ENCODE results near the gene GID4.

Gene GID4

GRCh38 chr17:18017958-18018357, 21.2 kb upstream of the GID4 start:
- no peak for ATAC-seq

DNA sequence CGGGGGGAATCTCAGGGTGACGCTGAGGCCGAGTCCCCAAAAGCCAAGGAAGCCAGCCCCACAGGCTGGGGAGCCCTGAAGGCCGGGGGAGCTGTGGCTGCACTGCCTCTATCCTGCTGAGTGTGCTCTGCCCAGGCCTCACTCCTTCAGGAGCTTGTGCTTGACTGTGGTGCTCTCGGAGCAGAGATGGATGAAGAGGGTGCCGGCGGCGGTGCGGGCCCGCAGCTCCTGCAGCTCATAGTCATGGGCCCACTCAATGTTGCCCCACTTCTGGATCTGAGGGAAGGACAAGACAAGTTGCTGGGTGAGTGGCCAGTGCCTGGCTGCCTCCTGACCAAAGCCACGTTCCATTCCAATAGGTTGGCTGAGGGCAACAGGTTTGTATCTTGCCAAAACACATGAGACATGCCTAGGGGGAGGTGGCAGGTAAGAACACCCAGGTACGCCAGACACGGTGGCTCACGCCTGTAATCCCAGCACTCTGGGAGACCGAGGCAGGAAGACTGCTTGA, 20.7 kb upstream of the GID4 start:
- ATAC-seq: no peak

DNA sequence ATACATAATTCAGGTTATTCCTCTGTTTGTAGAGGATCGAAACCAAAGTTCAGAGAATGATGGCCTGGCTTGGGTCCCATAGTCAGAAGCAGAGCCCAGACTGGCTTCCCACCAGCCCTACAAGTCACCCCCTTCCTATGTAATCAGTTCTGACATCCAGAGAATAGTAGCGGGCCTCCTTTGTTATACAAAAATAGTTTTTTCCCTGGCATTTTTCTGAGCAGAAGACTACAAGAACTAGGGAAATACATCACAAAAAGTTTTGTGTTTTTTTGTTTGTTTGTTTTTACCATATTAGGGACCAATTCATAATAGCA, 19.4 kb upstream of the GID4 start:
- ATAC-seq: no peak

- no peak for ATAC-seq
Observed at GRCh38 chr17:18020971-18021370, 18.2 kb upstream of the GID4 start.

DNA sequence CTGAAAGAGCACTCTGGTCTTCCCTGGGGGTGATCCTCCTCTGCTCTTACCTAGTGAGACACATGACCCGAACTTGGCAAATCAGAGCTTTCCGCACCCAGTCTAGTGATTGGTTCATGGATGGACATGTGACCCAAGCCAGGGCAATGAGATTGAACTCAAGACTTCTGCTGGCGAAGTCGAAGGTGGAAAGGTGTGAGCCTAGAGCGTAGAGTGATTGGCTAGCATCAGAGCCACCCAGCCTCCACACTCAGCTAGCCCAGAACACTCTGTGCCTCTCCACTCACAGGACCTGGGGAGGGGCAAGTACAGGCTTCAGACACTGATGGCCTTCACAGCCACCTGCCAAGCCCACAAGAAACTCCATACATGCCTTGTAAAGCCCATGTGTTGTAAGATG, 17.8 kb upstream of the GID4 start:
- ATAC-seq: no peak

DNA sequence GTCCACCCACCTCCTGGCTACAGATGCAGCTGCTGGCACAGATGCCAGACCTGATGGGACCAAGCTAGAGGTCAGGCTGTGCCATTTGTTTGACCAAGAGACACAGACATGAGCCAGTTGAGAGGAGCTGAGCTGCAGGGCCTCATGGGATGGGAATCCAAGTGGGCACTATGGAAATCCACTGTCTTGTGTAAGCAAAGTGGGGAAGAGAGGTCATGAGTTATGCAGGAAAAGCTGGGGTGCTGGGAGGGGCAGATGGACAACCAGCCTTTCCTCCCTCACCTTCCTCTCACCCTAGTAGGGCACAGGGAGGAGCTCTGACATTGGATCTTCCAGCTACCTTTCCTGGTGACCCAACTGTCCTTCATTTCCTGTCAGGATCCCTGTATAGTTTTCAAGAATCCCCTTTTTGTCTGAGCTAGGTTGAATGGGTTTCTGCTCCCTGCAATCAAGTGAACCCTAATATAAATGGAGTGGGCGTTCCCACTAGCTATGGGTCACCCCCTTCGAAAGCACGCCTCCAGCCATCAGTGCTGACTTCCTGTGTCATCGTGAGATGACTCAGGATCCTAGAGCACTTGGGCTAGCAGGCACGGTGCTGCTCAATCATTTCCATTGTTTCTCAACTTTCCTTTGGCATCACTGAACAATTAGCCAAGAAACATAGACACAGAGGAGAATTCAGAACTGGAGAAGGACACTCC, 13.8 kb upstream of the GID4 start:
- peak; percentile 95 to 99 for ATAC-seq

GRCh38 chr17:18025945-18026776, 13.0 kb upstream of the GID4 start:
- ATAC-seq: no peak

GRCh38 chr17:18027280-18027679, 11.9 kb upstream of the GID4 start:
- no peak for ATAC-seq

- ATAC-seq: no peak
Observed at GRCh38 chr17:18028114-18028951, 10.9 kb upstream of the GID4 start.

GRCh38 chr17:18028952-18029540, 10.2 kb upstream of the GID4 start:
- no peak for ATAC-seq

GRCh38 chr17:18031955-18032354, 7.3 kb upstream of the GID4 start:
- no peak for ATAC-seq

DNA sequence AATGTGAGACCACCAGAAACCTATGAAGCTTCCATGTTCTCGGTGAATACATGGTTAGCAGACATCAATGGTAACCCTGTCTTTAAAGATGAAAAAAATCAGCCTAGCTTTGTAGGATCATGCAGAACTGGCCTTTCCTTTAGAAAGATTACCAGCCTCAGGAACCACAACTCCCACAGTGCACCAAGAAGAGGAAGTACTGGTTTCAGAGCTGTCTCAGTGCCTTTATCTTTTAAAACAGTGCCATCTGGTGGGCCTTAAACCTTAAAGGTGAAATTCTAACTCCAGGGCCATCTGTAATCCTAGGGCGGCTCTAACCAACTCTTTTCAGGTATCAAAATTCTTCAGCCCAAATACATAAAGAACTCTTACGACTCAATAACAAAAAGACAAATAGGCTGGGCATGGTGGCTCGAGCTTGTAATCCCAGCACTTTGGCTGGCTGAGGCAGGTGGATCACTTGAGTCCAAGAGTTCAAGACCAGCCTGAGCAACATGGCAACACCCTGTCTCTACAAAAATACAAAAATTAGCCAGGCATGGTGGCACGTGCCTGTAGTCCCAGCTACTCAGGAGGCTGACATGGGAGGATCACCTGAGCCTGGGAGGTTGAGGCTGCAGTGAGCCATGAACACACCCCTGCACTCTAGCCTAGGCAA, 5.6 kb upstream of the GID4 start:
- peak; percentile 57 to 64 for ATAC-seq

GRCh38 chr17:18035704-18036103, 3.5 kb upstream of the GID4 start:
- no peak for ATAC-seq

DNA sequence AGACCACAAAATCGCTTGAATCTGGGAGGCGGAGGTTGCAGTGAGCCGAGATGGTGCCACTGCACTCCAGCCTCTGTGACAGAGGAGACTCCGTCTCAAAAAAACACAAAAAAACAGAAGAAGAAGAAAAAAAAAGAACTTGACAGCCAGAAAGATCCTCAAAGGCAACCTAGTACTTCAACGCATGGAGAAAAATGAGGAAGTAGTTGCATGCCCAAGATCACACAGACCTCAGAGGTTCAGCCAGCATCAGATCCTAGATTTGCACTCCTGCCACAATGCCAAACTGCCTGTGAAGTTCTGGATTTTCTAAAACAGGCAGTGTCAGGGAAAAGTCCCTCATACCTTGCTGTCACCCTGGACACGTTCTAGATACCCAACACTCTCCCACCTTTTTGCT, 1.7 kb upstream of the GID4 start:
- no peak for ATAC-seq

DNA sequence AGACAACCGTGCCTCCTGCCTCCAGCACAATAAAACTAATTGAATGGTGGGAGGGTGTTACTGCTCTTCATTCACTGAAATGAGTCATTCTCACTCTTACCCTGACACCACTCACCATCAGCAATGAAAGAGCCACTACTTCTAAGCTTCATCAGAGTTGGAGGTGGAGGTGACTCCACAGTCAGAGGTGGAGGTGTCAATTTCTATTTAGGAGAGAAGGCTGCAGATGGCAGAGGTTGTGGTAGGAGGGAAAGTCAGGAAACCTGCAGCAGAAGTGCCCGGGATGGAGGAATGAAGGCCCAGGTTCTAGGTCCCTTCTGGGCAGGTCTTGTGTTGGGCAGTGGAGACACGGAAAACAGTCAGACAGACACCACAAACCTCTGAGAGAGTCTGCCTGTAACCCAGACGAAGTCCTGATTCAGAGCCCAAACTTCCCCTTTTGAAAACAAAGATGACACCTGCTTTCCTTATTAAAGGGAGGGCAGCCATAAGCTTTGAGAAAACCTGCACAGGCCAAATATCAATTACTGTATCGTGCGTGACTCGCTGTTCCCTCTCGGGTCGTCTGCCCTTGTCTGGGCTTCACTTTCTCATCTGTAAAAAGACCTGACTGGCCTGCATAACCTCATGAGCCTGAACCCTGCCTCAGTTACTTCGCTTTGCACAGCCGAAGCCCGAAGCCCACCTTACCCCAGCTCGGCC, 908 bp upstream of the GID4 start:
- peak; percentile 49 to 59 for ATAC-seq

- peak; percentile 6 to 12 for ATAC-seq
Observed at GRCh38 chr17:18039535-18040260, 490 bp downstream of the GID4 start.

GRCh38 chr17:18040261-18040858, 1.2 kb downstream of the GID4 start:
- ATAC-seq: no peak

- ATAC-seq: no peak
Observed at GRCh38 chr17:18041776-18042175, 2.6 kb downstream of the GID4 start.

- no peak for ATAC-seq
Observed at GRCh38 chr17:18042983-18043382, 3.8 kb downstream of the GID4 start.

GRCh38 chr17:18043491-18043890, 4.3 kb downstream of the GID4 start:
- no peak for ATAC-seq

- ATAC-seq: no peak
Observed at GRCh38 chr17:18044609-18045008, 5.4 kb downstream of the GID4 start.
